ENCODE results near the gene POLR1A.
A peak's percentile ranks its signal among the peaks of the same experiment; 100 is the strongest.

The POLR1A gene

GRCh38 chr2:86105252-86105968, at the start of gene POLR1A:
Gene POLR1A (minus strand): TSS chr2:86105886. CDS start chr2:86105776, 110 bp downstream.
- DNase-seq (ENCODE audit: low read depth, low spot score): peak; percentile 50

- no peak for DNase-seq (ENCODE audit: low read depth, low spot score)
These were observed 44.8 kb upstream of the POLR1A start for GRCh38 chr2:86150502-86150901.

GRCh38 chr2:86147793-86148192, 42.1 kb upstream of the POLR1A start:
- DNase-seq (ENCODE audit: low read depth, low spot score): no peak

DNA sequence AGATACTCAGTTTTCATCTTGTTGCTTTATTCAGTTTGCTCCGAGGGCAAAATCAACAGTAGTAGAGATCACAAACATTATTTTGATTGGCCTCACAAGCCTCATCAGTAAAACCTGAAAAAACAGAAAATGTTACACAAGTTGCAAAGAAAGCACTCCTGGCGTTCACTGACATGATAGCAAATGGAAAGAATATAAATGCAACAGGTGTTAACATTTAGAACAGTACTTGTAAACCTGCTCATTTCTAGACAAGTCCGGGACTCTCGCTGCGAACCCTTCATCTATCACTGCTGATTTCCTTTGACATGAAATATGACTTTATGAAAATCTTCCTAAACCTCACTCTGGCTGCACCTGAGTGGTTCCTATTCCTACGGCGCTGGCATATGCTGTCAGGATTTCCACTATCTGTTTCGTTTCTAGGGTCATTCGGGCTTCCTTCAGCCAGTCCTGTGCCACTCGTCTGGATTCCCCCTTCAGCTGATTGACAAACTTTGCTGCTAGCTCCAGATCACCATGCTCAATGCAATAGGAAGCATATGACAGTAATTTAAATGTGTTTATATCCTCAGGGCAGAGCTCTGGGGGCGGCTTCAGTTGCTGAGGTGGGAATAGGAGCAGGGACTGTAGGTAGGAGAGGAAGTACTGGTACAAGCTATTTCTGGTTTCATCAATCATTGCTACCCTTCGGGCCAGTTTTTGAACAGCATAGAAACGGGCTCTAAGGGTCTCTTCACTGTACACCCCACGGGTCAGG, 38.4 kb upstream of the POLR1A start:
- DNase-seq (ENCODE audit: low read depth, low spot score): no peak

DNA sequence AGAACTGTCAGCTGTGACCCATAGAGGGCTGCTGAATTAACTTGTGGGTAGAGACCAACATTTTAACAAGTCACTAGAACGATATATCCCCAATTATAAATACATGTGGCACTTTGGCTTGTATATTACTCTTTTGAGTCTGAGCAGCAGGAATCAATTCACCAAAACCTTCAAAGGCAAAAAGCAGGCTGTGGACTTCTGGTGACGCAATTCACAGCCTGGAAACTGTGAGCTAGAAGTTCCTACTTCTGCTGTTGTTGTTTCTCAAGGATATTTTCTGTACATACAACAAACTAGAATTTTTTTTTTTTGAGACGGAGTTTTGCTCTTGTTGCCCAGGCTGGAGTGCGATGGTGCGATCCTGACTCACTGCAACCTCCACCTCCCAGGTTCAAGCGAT, 37.6 kb upstream of the POLR1A start:
- no peak for DNase-seq (ENCODE audit: low read depth, low spot score)

- no peak for DNase-seq (ENCODE audit: low read depth, low spot score)
These were observed 37.0 kb upstream of the POLR1A start for GRCh38 chr2:86142436-86143257.

DNA sequence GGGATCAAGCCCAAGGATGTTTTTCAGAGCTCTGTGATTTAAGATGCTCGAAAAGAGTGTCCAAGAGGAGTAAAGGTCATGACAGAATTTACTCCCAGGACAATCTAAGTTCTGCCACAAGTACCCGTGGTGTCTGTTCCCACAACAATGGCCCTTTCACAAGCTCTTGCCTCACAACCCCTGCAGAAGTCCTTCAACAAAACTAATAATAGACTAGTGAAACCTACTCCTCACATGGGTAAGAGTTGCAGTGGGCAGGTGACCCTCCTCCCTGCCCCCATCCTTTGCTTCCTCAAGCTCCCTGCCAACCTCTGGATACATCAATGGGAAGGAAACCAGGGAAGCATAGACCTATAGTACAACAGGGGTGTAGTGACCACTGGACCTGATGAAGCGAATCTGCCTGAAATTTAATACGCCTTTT, 35.3 kb upstream of the POLR1A start:
- no peak for DNase-seq (ENCODE audit: low read depth, low spot score)

GRCh38 chr2:86139981-86140380, 34.3 kb upstream of the POLR1A start:
- no peak for DNase-seq (ENCODE audit: low read depth, low spot score)

DNA sequence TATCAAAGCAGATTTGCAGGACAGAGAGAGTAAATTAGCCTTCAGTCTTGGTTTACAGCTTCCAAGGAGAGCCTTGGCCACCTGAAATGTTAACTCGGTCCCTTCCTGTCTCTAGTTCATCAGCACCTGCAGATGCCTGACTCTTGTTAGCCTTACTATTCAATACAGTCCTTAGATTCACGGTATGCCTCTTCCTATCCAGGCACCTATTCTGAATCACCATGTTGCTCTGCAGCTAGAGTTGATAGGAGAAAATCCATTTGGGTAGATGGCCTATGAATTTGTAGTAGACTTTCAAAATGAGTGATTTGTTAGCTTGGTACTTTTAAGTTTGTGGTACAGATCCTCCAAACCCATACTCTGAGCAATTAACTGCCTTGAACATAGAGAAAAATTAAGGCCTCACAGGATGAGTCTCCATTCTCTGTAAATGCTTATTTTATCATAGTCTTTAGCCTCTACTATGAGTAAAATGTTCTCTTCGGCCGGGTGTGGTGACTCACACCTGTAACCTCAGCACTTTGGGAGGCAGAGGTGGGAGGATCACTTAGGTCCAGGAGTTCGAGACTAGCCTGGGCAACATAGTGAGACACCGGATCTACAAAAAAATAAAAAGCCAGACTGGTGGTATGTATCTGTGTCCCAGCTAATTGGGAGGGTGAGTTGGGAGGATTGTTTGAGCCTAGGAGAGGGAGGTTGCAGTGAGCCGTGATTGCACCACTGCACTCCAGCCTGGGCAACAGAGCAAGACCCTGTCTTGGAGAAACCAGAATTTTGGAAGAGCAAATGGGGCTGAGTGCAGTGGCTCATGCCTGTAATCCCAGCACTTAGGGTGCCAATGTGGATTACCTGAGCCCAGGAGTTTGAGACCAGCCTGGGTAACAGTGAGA, 33.3 kb upstream of the POLR1A start:
- DNase-seq (ENCODE audit: low read depth, low spot score): no peak

DNA sequence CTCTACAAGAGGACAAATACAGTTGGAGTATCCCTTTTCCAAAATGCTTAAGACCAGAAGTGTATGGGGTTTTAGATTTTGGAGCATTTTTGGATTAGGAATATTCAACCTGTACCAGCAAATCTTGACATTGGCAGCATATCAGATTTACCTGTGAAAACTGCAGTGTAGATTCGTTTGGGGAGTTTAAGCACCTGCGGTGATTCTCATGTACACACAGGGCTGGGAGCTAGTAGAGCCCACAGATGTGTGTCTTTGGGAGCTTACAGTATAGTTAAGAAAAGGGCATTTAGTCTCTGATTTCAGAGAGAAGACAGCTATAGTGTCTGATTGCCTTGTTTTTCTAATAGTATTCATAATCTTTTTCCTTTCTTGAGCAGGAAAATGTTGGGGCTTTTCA, 30.5 kb upstream of the POLR1A start:
- DNase-seq (ENCODE audit: low read depth, low spot score): no peak

- no peak for DNase-seq (ENCODE audit: low read depth, low spot score)
These were observed 30.0 kb upstream of the POLR1A start for GRCh38 chr2:86135653-86136052.

- DNase-seq (ENCODE audit: low read depth, low spot score): no peak
These were observed 29.0 kb upstream of the POLR1A start for GRCh38 chr2:86134709-86135108.

DNA sequence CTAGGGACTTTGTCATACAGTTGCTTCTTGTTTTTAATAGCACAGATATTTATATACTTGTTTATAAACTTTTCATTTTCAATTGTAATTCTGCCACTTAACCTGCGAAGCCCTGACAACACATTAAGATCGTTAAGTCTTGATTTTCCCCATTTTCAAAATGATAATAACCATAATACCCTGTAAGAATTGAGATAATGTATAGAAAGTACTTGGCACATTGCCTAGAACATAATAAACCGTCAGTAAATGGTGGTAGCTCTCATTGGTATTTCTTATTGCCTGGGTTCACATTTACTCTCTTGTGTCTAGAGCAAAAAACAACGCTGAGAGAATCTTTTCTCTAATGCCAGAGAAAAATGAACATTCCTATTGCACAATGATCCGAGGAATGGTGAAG, 19.0 kb upstream of the POLR1A start:
- DNase-seq (ENCODE audit: low read depth, low spot score): no peak

DNA sequence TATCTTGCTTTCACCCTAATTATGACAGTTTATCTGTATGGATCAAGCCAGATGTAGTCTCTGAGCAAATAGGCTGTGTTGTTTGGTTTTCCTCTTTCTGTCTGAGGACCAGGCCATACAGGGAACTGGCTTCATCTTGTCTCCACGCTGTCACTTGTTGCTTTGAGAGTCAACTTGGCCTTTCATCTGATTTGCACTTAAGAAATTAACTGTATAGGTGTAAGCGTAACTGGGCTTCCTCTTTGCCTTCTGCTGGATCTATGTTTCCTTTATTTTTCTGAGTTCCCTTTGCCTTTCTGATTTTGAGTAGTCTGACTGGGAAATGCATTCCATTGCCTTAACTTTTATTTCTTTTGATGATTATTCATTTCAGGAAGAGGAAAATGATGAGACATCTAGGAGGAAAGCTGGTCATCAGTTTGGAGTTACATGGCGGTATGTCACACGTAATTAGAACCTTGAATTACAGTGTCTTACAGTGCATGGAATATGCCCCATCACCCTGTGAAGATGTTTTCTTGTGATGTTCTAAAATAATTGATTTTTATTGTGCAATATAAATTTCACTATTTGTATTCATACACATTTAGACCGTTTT, 17.7 kb upstream of the POLR1A start:
- DNase-seq (ENCODE audit: low read depth, low spot score): no peak

GRCh38 chr2:86118130-86118529, 12.4 kb upstream of the POLR1A start:
- no peak for DNase-seq (ENCODE audit: low read depth, low spot score)

- no peak for DNase-seq (ENCODE audit: low read depth, low spot score)
These were observed 1.3 kb upstream of the POLR1A start for GRCh38 chr2:86107031-86107430.

DNA sequence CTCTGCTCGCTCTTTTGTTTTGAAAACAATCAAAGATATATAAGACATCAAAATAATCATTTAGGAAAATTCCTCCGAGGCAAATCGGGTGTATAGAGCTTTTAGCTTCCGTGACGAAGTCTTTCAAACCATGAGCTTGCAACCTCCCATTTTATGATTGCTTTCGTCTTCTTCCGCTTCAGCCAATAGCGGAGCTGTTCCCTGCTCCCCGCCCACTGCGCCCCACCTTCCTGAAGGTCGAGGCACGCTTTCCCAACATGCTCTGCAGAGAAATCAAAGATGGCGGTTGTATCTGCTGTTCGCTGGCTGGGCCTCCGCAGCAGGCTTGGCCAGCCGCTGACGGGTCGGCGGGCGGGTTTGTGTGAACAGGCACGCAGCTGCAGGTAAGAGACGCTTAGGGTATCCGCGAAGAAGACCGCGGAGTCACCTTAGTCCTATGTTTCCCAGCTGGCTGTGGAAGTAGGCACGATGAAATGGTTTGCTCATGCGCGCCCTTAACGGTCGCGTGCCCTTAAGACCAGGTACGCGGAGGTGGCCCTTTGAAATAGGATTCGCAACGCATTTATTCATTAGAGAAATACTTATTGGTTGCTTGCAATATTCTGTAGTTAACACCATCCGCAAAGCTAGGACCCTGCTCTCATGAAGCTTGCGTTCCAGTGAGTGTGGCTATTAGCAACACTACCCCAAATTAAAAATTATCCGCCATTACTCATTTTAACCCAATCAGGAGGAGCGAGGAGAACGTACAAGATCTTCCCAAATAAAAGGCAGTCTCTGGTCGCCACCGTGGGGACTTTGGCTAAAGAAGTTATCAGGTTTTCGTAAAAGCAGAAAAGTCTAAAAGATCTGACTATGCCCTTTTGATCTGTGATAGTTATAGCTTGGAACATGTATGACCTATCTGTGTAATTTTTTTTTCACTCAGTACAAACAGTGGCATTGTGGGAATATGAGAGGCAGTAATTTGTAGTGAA, 571 bp upstream of the POLR1A start, which contains the start of gene PTCD3:
TSS of gene PTCD3 (plus strand) at position 267 of the 977 bp plus-strand sequence. CDS start at position 280, 13 bp downstream.
- DNase-seq (ENCODE audit: low read depth, low spot score): peak; percentile 92

GRCh38 chr2:86102157-86102556, 3.5 kb downstream of the POLR1A start:
- no peak for DNase-seq (ENCODE audit: low read depth, low spot score)

DNA sequence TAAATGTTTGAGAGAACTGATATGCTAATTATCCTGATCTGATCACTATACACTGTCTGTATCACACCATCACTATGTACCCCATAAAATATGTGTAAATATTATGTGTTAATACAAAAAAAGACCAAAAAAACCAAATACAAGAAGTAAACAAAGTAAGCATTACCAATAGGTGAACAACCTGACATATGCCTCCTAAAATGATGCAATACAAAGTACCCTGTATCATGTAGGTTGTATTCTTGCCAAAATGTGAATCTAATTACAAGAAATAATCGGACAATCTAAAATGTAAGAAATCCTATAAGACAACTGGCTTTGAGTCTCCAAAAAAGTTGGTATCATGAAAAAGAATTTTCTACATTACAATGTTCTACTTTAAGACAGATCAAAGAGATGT, 7.8 kb downstream of the POLR1A start:
- no peak for DNase-seq (ENCODE audit: low read depth, low spot score)
